ENCODE data around the gene ADAMTS7. TPM values are rescaled to one million over a fixed set of nuclear protein-coding genes. Genes with fewer than 3 reads are reported as not detected.
"Not testable (repeated sequence)": the region's sequence is repeated elsewhere in the genome, so short reads cannot be mapped to it uniquely, and the experiment has no call there.

The ADAMTS7 gene
- total RNA-seq, 4 donors from 2014 or later = 10.7 to 26.4 (median 18.5) TPM

DNA sequence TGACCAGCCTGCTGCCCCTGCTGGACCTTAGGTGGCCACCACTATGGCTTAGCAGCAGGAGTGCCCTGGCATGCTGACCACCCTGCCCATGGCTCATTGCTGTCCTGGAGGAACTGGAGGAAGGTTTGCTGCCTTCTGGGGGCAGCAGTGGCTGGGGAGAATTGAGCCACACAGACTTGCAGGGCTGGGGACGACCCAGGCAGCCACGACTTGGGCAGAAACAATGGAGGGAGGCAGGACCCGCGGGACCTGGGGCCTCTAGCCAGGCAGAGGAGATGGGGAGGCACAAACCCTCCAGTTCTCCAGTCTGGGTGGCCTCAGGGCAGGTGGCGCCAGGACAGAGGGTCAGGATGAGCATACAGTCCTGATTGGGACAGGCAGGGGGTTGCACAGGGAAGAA lies 32.8 kb downstream of the ADAMTS7 start:
- Histone ChIP-seq H3K9me3 (no peaks in the 10 kb centered on the region), H3K4me3 (no peak overlapping the region), H3K27ac (no peak overlapping the region), H3K36me3 (peaks cover 0 to 5% (median 0%) of the 10 kb centered on the region in 3 donors), H3K27me3 (no peaks in the 10 kb centered on the region), H3K4me1 (peaks cover 0 to 8% (median 0%) of the 10 kb centered on the region in 4 donors)
- no peak for DNase-seq (ENCODE audit: low spot score in 2 of 2)
- WGBS, 2 donors = 60 to 79% methylated on average over 5 of the region's 5 CpGs
- TF ChIP-seq POLR2A (IDR thresholded peaks at IDR 0.05) (no peak), EP300 (IDR thresholded peaks at IDR 0.05) (no peak), CTCF (IDR thresholded peaks at IDR 0.05) (no peak)

GRCh38 chr15:78777953-78778345 lies 33.3 kb downstream of the ADAMTS7 start:
- 71 to 72% methylated on average over 8 to 12 of the region's 12 CpGs for WGBS, 2 donors

GRCh38 chr15:78777290-78777952 lies 33.8 kb downstream of the ADAMTS7 start:
- H3K27me3 ChIP-seq; H3K4me3 ChIP-seq; H3K27ac ChIP-seq; DNase-seq (ENCODE audit: low spot score in 2 of 2); H3K36me3 ChIP-seq; H3K9me3 ChIP-seq; H3K4me1 ChIP-seq: not testable (repeated sequence)
- WGBS, 2 donors = 74 to 84% methylated on average over 19 to 23 of the region's 26 CpGs

More at GRCh38 chr15:78777953-78778345, 33.3 kb downstream of the ADAMTS7 start:
- not testable (repeated sequence) for H3K4me1 ChIP-seq; H3K9me3 ChIP-seq; H3K27me3 ChIP-seq; H3K4me3 ChIP-seq; DNase-seq (ENCODE audit: low spot score in 2 of 2); H3K36me3 ChIP-seq; H3K27ac ChIP-seq

GRCh38 chr15:78776046-78776925 lies 35.0 kb downstream of the ADAMTS7 start:
- WGBS, 2 donors = 83 to 88% methylated on average over 18 to 25 of the region's 25 CpGs
- not testable (repeated sequence) for H3K4me3 ChIP-seq; DNase-seq (ENCODE audit: low spot score in 2 of 2); H3K27ac ChIP-seq; H3K4me1 ChIP-seq; H3K27me3 ChIP-seq; H3K9me3 ChIP-seq
- H3K36me3 ChIP-seq = peaks cover 0 to 11% (median 0%) of the 10 kb centered on the region in 3 donors

DNA sequence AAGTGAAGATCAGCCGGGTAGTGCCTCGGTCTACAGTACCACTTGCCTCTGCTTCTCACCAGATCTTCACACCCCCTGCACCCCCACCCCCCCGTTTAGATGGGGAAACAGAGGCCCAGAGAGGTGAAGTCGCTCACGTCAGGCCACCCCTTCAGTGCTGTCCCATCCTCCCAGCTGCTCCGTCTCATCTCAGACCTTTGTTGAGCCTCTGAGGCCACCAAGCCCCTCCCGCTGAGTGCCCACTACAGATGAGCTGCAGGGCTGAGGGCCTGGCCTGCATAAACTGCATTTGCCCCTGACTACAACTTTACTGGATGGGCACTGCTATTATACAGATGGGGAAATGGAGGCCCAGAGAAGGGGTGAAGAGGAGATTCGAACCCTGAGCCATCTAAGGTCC lies 35.8 kb downstream of the ADAMTS7 start:
- Histone ChIP-seq H3K27me3 (no peaks in the 10 kb centered on the region), H3K4me3 (no peak overlapping the region), H3K9me3 (no peaks in the 10 kb centered on the region), H3K27ac (no peak overlapping the region), H3K4me1 (peaks cover 0 to 8% (median 0%) of the 10 kb centered on the region in 4 donors), H3K36me3 (peaks cover 0 to 19% (median 0%) of the 10 kb centered on the region in 3 donors)
- no peak for DNase-seq (ENCODE audit: low spot score in 2 of 2)
- 93% methylated on average over 4 to 7 of the region's 8 CpGs for WGBS, 2 donors
- TF ChIP-seq POLR2A (IDR thresholded peaks at IDR 0.05) (no peak), CTCF (IDR thresholded peaks at IDR 0.05) (no peak), EP300 (IDR thresholded peaks at IDR 0.05) (no peak)

DNA sequence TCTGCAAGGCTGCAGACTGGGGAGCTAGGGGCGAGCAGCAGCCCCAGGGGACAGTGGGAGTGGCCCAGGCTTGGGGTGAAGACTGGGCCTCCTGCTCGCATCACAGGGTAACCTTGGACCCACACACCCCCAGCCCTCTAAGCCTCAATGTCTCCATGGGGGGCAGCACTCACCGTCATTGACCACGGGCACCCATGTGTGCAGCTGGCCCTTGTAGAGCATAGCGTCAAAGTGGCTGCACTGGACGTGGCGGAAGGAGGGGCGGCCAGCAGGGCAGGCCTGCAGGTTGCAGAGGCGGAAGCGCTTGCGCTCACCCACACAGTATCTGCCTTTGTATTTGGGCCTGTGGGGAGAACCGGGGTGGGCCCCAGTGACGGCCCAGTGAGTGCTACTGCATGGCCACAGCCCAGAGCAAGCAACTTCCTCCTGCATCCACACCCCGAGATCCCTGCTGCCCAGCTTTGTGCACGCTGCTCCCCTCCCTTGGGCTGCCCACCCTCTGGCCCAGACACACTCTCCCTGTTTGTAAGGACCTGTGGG lies 36.7 kb downstream of the ADAMTS7 start:
- not testable (repeated sequence) for H3K9me3 ChIP-seq

GRCh38 chr15:78773765-78774450 lies 37.4 kb downstream of the ADAMTS7 start:
- not testable (repeated sequence) for H3K27ac ChIP-seq; H3K4me1 ChIP-seq; H3K4me3 ChIP-seq; H3K27me3 ChIP-seq; DNase-seq (ENCODE audit: low spot score in 2 of 2); H3K9me3 ChIP-seq
- WGBS, 2 donors = 86 to 88% methylated on average over 22 to 23 of the region's 25 CpGs
- H3K36me3 ChIP-seq = peaks cover 0 to 19% (median 0%) of the 10 kb centered on the region in 3 donors

More for the DNA sequence above, 36.7 kb downstream of the ADAMTS7 start:
- H3K27me3 ChIP-seq; H3K27ac ChIP-seq; DNase-seq (ENCODE audit: low spot score in 2 of 2); H3K4me3 ChIP-seq; H3K4me1 ChIP-seq: not testable (repeated sequence)
- WGBS, 2 donors = 75 to 77% methylated on average over 14 of the region's 15 CpGs
- peaks cover 0 to 19% (median 0%) of the 10 kb centered on the region in 3 donors for H3K36me3 ChIP-seq
